ENCODE data around the gene TLE4.

The TLE4 gene

DNA sequence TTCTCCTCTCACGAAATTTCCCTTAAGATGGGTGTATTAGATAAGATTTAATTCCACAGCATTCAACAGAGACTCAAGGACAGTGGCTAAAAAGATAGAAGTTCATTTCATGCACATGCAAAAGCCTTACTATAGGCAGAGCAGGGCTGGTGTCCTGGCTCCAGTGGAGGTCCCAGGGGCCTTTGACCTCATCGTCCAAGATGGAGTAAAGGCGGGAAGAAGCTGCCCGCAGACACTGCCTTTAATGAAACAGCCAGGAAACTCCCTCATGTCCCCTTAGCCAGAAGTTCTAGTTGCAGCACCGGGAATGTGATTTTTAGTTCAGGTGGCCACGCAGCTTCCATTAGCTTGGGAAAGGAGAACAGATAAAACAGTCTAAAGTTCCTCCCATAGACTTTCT, 190.3 kb downstream of the TLE4 start:
- Mint-ChIP-seq H3K36me3 (no peaks in the 10 kb centered on the region), H3K4me3 (no peak overlapping the region)

DNA sequence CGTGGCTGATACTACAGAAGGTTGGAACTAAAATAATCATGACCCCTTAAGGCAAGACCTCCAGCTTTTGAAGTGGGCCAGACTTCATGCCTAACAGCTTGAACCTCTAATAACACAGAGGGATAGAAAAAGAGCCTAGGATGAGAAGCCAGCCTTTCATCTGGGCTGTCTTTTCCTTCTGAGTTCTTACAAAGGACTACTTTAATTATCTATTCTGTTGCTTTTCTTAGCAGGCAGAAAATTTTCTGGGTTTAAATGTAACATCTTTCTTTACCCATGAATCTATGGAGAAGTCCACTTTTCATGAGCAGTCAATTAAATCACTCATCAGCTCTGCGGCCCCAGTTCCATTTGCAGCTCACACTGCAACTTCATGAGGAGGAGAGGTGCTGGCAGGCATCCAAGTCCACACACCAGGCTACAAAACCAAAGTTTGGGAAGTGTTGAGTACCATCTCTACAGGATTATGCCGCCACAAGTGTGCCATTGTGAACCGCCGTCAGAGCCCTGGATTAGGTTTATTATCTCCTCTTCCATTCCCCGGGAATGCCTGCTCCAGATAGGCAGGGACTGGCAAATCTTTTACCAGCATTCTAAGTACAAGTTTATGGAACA, 192.0 kb downstream of the TLE4 start:
- Mint-ChIP-seq H3K9me3 (no peaks in the 10 kb centered on the region), H3K36me3 (no peaks in the 10 kb centered on the region), H3K27me3 (no peaks in the 10 kb centered on the region), H3K4me1 (peaks cover 7 to 17% of the 10 kb centered on the region in 2 donors), H3K4me3 (no peak overlapping the region), H3K27ac (no peak overlapping the region)
- DNase-seq (no peak), ATAC-seq (replicated peaks) (no peak)

More for the DNA sequence above, 190.3 kb downstream of the TLE4 start:
- H3K27me3 Mint-ChIP-seq: no peaks in the 10 kb centered on the region
- no peaks in the 10 kb centered on the region for H3K9me3 Mint-ChIP-seq
- no peak for DNase-seq
- ATAC-seq (replicated peaks): no peak
- H3K27ac Mint-ChIP-seq: no peak overlapping the region
- H3K4me1 Mint-ChIP-seq: peaks cover 4 to 10% of the 10 kb centered on the region in 2 donors

DNA sequence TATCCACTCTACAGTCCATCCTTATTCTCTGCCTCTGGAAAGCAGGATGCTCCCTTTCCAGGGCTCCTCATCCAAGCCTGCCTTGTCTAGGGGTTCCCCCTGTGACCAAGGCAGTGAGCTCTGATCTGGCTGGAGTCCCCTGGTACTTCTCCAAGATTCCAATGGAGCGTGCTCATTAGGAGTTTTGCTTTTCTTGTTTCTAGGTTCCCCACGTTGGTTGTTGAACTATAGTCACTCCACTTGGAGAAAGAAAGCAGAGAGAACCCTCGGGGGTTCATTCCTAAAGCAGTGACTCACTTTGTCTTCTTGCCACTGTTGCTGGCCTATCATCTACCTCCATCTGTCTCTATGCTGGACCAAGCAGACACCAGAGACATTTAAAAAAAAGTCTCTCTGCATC, 192.6 kb downstream of the TLE4 start:
- DNase-seq (no peak), ATAC-seq (replicated peaks) (no peak)
- H3K27me3 Mint-ChIP-seq: peaks cover 2% of the 10 kb centered on the region in 2 donors
- no peak overlapping the region for H3K4me3 Mint-ChIP-seq
- no peaks in the 10 kb centered on the region for H3K36me3 Mint-ChIP-seq
- H3K9me3 Mint-ChIP-seq: no peaks in the 10 kb centered on the region
- H3K27ac Mint-ChIP-seq: no peak overlapping the region
- H3K4me1 Mint-ChIP-seq: peaks cover 6 to 11% of the 10 kb centered on the region in 2 donors

DNA sequence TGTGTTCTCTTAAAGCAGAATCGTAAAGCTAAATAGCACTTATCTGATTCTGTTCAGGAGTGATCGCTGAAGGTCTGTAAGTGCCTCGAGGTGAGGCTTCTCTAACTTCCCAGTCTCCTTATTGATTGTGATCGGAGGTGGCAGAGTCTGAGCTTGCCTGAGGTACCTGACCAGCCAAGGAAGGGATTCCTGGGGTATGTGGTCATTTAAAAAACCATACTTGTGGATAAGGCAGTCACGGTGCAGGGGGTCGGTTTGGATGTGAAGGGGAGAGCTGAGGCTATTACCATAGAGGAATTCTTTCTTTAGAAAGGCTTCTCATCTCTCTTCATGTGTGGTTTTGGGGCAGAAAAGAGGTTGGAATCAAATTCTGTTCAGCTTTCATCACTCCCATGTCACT, 193.7 kb downstream of the TLE4 start:
- Mint-ChIP-seq H3K4me1 (peaks cover 2 to 6% of the 10 kb centered on the region in 2 donors), H3K4me3 (no peak overlapping the region), H3K27me3 (peaks cover 6 to 7% of the 10 kb centered on the region in 2 donors), H3K36me3 (no peaks in the 10 kb centered on the region), H3K27ac (no peak overlapping the region), H3K9me3 (no peaks in the 10 kb centered on the region)
- ATAC-seq (replicated peaks): no peak
- DNase-seq: no peak

DNA sequence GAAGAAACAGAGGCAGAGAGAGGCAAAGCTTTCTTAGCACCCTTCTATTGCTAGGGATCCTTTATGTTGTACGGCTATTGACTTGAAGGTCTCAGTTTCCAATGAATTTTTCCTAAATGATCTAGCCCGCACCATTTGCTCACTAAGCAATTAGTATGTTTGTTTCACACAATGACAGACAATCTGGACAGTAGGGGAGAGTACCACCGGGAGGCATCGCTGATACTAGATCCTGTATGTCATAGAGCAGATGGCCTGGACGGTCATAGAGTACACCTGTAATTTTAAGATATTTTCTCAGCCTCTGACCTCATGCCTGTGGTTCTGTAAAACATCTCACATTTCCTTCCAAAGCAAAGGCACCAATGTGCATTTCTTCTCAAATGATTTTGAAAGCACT, 194.3 kb downstream of the TLE4 start:
- peaks cover 2 to 6% of the 10 kb centered on the region in 2 donors for H3K4me1 Mint-ChIP-seq
- peaks cover 6 to 7% of the 10 kb centered on the region in 2 donors for H3K27me3 Mint-ChIP-seq
- DNase-seq (no peak), ATAC-seq (replicated peaks) (no peak)
- no peak overlapping the region for H3K27ac Mint-ChIP-seq
- H3K9me3 Mint-ChIP-seq: no peaks in the 10 kb centered on the region
- no peaks in the 10 kb centered on the region for H3K36me3 Mint-ChIP-seq
- no peak overlapping the region for H3K4me3 Mint-ChIP-seq

DNA sequence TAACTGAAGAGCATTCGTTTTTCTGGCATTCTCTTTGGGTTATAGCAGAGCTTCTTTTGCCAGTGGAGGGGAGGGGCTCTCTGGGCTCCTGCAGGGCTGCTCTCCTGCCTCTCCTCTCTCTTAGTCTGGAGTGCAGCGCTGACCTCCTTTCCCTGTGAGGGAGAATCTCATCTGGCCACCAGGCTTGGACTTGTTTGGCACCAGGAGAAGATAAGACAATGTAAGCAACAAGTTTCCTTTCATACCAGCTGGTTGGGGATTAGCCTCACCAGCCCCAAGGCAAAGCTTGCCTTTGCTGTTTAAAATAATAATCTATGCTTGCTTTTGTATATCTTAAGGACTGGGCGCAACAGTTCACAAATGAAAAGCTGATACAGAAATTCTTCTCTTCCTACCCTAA, 196.4 kb downstream of the TLE4 start:
- Mint-ChIP-seq H3K36me3 (no peaks in the 10 kb centered on the region), H3K27me3 (peaks cover 6 to 7% of the 10 kb centered on the region in 2 donors), H3K27ac (no peak overlapping the region), H3K4me1 (peaks cover 2 to 6% of the 10 kb centered on the region in 2 donors), H3K4me3 (no peak overlapping the region), H3K9me3 (no peaks in the 10 kb centered on the region)
- DNase-seq (no peak), ATAC-seq (replicated peaks) (no peak)

DNA sequence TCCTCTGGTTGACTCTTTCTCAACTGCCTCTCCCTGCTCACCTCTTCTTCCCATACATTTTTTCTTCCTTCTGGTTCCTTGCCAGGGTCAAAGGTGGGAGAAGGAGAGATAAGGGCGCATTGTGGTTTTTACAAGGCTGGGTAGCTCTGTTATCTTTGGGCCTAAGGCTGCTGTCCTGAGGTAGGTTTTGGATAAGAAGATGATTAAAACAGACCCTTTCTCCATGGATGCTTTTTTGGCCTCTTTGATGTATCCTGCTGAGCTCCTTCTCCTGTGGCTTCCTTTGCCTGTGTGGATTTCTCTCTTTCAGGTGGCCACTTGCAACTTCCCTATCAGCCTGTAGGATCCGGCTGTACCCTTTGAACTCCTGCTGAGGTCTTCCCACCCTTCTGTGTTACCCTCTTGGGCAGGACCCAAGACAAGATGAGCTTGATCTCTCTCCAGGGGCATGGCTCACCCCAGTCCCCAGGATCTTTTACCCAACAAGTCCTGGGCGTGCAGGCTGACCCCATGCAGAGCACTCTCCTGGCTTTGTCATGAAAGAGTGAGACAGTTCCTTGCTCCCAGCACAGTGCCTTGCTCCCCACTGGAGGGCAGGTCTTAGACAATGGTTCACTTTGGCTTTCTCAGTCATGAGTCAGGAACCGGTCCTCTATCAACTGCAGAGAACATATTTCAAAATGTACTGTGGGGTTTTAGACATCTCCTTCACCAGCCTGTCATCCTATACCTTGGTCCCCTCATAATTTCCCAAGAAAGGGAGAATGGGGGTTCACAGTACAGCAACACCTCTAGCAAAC, 197.9 kb downstream of the TLE4 start:
- Mint-ChIP-seq H3K4me1 (peaks cover 2 to 6% of the 10 kb centered on the region in 2 donors), H3K36me3 (no peaks in the 10 kb centered on the region)

DNA sequence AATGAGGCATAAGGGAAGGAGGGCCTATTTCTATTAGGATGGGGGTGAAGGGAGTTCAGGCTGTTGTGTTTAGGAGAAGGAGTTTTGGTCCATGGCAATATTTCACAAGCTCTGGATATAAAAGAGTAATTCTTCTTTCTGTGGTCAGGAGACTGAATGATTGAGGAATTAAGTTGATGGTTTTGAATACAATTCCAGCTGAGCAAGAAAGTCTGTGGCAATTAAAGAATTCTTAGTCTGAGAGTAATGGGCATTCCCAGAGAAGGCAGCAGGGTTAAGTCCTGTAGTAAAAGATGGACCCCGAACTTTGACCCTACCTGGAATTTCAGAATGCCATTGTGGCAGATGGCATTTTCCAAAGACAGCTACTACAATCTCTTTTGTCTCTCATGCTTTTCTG, 202.6 kb downstream of the TLE4 start:
- ATAC-seq (replicated peaks) (no peak), DNase-seq (no peak)
- Mint-ChIP-seq H3K4me3 (no peak overlapping the region), H3K36me3 (no peaks in the 10 kb centered on the region), H3K27ac (no peak overlapping the region), H3K27me3 (peaks cover 4 to 5% of the 10 kb centered on the region in 2 donors), H3K9me3 (peaks cover 0 to 1% of the 10 kb centered on the region in 2 donors), H3K4me1 (no peaks in the 10 kb centered on the region)

More for the DNA sequence above, 197.9 kb downstream of the TLE4 start:
- DNase-seq (no peak), ATAC-seq (replicated peaks) (no peak)
- peaks cover 6 to 7% of the 10 kb centered on the region in 2 donors for H3K27me3 Mint-ChIP-seq
- H3K9me3 Mint-ChIP-seq: no peaks in the 10 kb centered on the region
- no peak overlapping the region for H3K4me3 Mint-ChIP-seq
- H3K27ac Mint-ChIP-seq: no peak overlapping the region
